Measurements from ENCODE around the gene ZBED5.

DNA sequence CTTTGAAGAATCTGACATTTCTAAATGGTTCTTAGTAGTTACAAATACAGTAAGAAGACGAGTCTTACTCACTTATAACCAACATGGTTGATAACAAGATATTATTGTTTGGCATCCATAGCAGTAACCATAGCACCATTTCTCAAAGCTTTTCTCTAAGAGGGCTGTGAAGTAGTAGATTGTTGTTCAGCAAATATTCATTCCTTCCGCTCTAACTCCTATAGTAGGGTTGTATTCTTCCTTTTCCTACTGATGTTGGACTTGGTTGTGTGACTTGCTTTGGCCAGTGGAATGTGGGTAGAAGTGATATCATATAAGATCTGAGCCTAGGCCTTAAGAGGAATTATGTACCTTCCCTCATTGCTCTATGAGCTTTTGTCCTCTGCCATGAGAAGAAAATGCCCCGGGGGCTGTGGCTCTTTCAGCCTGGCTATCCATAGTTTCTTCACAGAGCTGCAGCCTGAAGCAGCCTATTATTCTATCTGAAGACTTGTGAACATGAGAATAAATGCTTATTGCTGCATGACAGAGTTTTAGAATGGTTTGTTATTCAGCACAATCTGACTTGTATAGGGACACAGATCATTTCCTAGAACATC, 28.9 kb upstream of the ZBED5 start:
- TF ChIP-seq, protein P1, sequence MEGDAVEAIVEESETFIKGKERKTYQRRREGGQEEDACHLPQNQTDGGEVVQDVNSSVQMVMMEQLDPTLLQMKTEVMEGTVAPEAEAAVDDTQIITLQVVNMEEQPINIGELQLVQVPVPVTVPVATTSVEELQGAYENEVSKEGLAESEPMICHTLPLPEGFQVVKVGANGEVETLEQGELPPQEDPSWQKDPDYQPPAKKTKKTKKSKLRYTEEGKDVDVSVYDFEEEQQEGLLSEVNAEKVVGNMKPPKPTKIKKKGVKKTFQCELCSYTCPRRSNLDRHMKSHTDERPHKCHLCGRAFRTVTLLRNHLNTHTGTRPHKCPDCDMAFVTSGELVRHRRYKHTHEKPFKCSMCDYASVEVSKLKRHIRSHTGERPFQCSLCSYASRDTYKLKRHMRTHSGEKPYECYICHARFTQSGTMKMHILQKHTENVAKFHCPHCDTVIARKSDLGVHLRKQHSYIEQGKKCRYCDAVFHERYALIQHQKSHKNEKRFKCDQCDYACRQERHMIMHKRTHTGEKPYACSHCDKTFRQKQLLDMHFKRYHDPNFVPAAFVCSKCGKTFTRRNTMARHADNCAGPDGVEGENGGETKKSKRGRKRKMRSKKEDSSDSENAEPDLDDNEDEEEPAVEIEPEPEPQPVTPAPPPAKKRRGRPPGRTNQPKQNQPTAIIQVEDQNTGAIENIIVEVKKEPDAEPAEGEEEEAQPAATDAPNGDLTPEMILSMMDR (IDR thresholded peaks at IDR 0.05; ENCODE audit: low read depth, low read length, missing input control), result no peak
- TF ChIP-seq, protein P2, sequence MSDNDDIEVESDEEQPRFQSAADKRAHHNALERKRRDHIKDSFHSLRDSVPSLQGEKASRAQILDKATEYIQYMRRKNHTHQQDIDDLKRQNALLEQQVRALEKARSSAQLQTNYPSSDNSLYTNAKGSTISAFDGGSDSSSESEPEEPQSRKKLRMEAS (IDR thresholded peaks at IDR 0.05), result no peak
- TF ChIP-seq GABPA (IDR thresholded peaks at IDR 0.05 in 1 of 2, conservative IDR thresholded peaks at IDR 0.05 in 1 of 2) (no peak), RXRA (IDR thresholded peaks at IDR 0.05) (no peak), HNF4A (conservative IDR thresholded peaks at IDR 0.05) (no peak)
